Hematopoietic multipotent progenitor cell treated with erythropoietin and hydrocortisone succinate and interleukin-3 and kit ligand, for 4 days (in vitro differentiated cells): Measurements from ENCODE around the gene WASHC3.
A peak's percentile ranks its signal among the peaks of the same experiment; 100 is the strongest.

Experiments
- DNase-seq: peaks from one replicate; pipeline ENCODE4 v3.0.0-alpha.2; 2015

Gene WASHC3

GRCh38 chr12:101967506-101967905, 94.3 kb downstream of the WASHC3 start:
- peak; percentile 68 for DNase-seq

GRCh38 chr12:101966496-101966895, 95.3 kb downstream of the WASHC3 start:
- DNase-seq, result no peak

GRCh38 chr12:101963697-101964096, 98.1 kb downstream of the WASHC3 start:
- DNase-seq, result peak; percentile 89
